HepG2 (cell line): ENCODE results near the gene XCL2. TPM values are rescaled to one million over a fixed set of nuclear protein-coding genes. Genes with fewer than 3 reads are reported as not detected.

Experiments
- CEBPG ChIP-seq: IDR thresholded peaks from 2 replicates; pipeline ENCODE4 v1.6.1; 2016
- FOSL1 ChIP-seq: sonication (generic); formaldehyde crosslinking; IDR thresholded peaks from 2 replicates; pipeline ENCODE4 v1.9.0; 2021; ENCODE audit warnings: missing genetic modification reagents, borderline replicate concordance
- GATAD2A ChIP-seq: IDR thresholded peaks from 2 replicates; pipeline ENCODE4 v1.6.1; 2016
- KLF15 ChIP-seq: sonication (generic); formaldehyde crosslinking; IDR thresholded peaks from 2 replicates; pipeline ENCODE4 v1.8.1; 2023; ENCODE audit warnings: borderline replicate concordance, mild to moderate bottlenecking, inconsistent platforms, missing genetic modification reagents, mixed read lengths
- NFE2L2 ChIP-seq: fragments of 150-350 bp; IDR thresholded peaks from 2 replicates; pipeline ENCODE4 v1.6.1; 2014; ENCODE audit warnings: low read length
- POGZ ChIP-seq: sonication (generic); formaldehyde crosslinking; IDR thresholded peaks from 2 replicates; pipeline ENCODE4 v1.4.0; 2020; ENCODE audit warnings: mild to moderate bottlenecking, missing genetic modification reagents
- TAF1 ChIP-seq: sonication (generic); formaldehyde crosslinking; IDR thresholded peaks from 2 replicates; pipeline ENCODE4 v1.4.0; 2020; ENCODE audit warnings: missing genetic modification reagents
- ZFY ChIP-seq: sonication (generic); formaldehyde crosslinking; IDR thresholded peaks from 2 replicates; pipeline ENCODE4 v1.4.0; 2020; ENCODE audit warnings: missing genetic modification reagents
- ZNF615 ChIP-seq: sonication (generic); formaldehyde crosslinking; IDR thresholded peaks from 2 replicates; pipeline ENCODE4 v1.5.0; 2020; ENCODE audit warnings: mild to moderate bottlenecking, missing genetic modification reagents, borderline replicate concordance
- ZNF644 ChIP-seq: IDR thresholded peaks from 2 replicates; pipeline ENCODE4 v1.6.1; 2016; ENCODE audit warnings: low read depth
- polyA plus RNA-seq, 8 experiments: library from polyadenylated mRNA; depleted of rRNA in 3 of 8; stranded (reverse) in 7 of 8; unstranded in 1 of 8; fragments of >200 nt; fragmentation: Illumina TruSeq in 4 of 8; extraction: Trizol in 4 of 8; gene quantifications; 2 replicates each; pipeline versions ENCODE4 v1.2.1 to v1.2.3, GENCODE V29; 2011 to 2016; ENCODE audit warnings: low read depth in 4 of 8, missing spikeins in 1 of 8, mixed read lengths in 1 of 8; ENCODE audit not compliant: insufficient read depth in 1 of 8
- total RNA-seq, 5 experiments: library from RNA; depleted of rRNA; stranded (reverse); fragments of >200 nt; fragmentation: Illumina TruSeq; extraction: Trizol; gene quantifications; 2 replicates each; pipeline ENCODE4 v1.2.3, GENCODE V29; 2016; ENCODE audit warnings: low read depth in 1 of 5
- TF ChIP-seq, protein P1 (sequence below): sonication (generic); formaldehyde crosslinking; IDR thresholded peaks from 2 replicates; pipeline ENCODE4 v1.8.0; 2022; ENCODE audit warnings: mild to moderate bottlenecking, missing genetic modification reagents, moderate library complexity
- TF ChIP-seq, protein P2 (sequence below): sonication (generic); formaldehyde crosslinking; IDR thresholded peaks from 2 replicates; pipeline ENCODE4 v1.5.0; 2020; ENCODE audit warnings: missing genetic modification reagents
- TF ChIP-seq, protein P3 (sequence below), 2 experiments: sonication (generic) in 1 of 2; formaldehyde crosslinking in 1 of 2; IDR thresholded peaks; 2 replicates each; pipeline versions ENCODE4 v1.4.0 to v1.6.1; 2016 to 2020; ENCODE audit warnings: borderline replicate concordance in 1 of 2, low read depth in 1 of 2, mild to moderate bottlenecking in 1 of 2, missing genetic modification reagents in 1 of 2
- TF ChIP-seq, protein P4 (sequence below): sonication (generic); formaldehyde crosslinking; IDR thresholded peaks from 2 replicates; pipeline ENCODE4 v1.8.1; 2023; ENCODE audit warnings: mild to moderate bottlenecking, missing genetic modification reagents, borderline replicate concordance
- TF ChIP-seq, protein P5 (sequence below): IDR thresholded peaks from 2 replicates; pipeline ENCODE4 v1.6.1; 2016
- TF ChIP-seq, protein P6 (sequence below): sonication (generic); formaldehyde crosslinking; IDR thresholded peaks from 2 replicates; pipeline ENCODE4 v1.4.0; 2020; ENCODE audit warnings: missing genetic modification reagents
- TF ChIP-seq, protein P7 (sequence below): sonication (generic); formaldehyde crosslinking; IDR thresholded peaks from 2 replicates; pipeline ENCODE4 v1.5.0; 2020; ENCODE audit warnings: mild to moderate bottlenecking, missing genetic modification reagents
- TF ChIP-seq, protein P8 (sequence below): sonication (generic); formaldehyde crosslinking; IDR thresholded peaks from 2 replicates; pipeline ENCODE4 v1.4.0; 2020; ENCODE audit warnings: mild to moderate bottlenecking, low read depth, missing genetic modification reagents

XCL2 gene
- total and polyA plus RNA-seq, 2 of the 13 experiments (the other 11 are each of a cell fraction or from before 2014, with no cell fraction given), result 0.50 TPM; not detected in 1

DNA sequence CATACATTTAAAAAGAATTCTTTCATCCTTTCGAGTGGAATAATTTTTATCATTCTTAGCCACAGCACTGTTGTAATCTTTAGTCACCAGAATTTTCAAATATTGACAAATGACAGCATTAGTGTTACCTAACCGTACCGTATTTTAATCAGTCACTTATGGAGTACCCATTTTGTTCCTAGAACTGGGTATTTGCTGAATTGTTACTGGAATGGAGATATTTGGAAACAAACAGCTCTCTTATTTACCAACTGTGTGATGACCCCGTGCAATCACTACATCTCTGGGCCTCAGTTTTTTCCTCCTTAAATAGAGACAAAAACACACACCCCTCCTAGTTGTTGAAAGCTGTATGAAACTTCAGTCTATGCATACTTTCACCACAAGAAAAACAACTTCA is 7.9 kb upstream of the XCL2 start (continued):
- TF ChIP-seq, protein P1, sequence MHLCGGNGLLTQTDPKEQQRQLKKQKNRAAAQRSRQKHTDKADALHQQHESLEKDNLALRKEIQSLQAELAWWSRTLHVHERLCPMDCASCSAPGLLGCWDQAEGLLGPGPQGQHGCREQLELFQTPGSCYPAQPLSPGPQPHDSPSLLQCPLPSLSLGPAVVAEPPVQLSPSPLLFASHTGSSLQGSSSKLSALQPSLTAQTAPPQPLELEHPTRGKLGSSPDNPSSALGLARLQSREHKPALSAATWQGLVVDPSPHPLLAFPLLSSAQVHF (CRISPR knock-in tag), result no peak
- TF ChIP-seq NFE2L2 (no peak), KLF15 (no peak), ZNF615 (CRISPR knock-in tag) (no peak), POGZ (CRISPR knock-in tag) (peak; percentile 48; the same call in 1 of the 2 replicates), TAF1 (CRISPR knock-in tag) (no peak), GATAD2A (CRISPR knock-in tag) (peak; percentile 90), ZFY (CRISPR knock-in tag) (no peak), CEBPG (CRISPR knock-in tag) (peak; percentile 84), ZNF644 (CRISPR knock-in tag) (peak; percentile 57; the same call in 1 of the 2 replicates), FOSL1 (CRISPR knock-in tag) (no peak)
- TF ChIP-seq, protein P2, sequence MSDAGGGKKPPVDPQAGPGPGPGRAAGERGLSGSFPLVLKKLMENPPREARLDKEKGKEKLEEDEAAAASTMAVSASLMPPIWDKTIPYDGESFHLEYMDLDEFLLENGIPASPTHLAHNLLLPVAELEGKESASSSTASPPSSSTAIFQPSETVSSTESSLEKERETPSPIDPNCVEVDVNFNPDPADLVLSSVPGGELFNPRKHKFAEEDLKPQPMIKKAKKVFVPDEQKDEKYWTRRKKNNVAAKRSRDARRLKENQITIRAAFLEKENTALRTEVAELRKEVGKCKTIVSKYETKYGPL (CRISPR knock-in tag), result no peak
- TF ChIP-seq, protein P3, sequence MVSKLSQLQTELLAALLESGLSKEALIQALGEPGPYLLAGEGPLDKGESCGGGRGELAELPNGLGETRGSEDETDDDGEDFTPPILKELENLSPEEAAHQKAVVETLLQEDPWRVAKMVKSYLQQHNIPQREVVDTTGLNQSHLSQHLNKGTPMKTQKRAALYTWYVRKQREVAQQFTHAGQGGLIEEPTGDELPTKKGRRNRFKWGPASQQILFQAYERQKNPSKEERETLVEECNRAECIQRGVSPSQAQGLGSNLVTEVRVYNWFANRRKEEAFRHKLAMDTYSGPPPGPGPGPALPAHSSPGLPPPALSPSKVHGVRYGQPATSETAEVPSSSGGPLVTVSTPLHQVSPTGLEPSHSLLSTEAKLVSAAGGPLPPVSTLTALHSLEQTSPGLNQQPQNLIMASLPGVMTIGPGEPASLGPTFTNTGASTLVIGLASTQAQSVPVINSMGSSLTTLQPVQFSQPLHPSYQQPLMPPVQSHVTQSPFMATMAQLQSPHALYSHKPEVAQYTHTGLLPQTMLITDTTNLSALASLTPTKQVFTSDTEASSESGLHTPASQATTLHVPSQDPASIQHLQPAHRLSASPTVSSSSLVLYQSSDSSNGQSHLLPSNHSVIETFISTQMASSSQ (IDR thresholded peaks at IDR 0.05; ENCODE audit: low read depth), result peak; percentile 82
- TF ChIP-seq, protein P3 (CRISPR knock-in tag; IDR thresholded peaks at IDR 0.05; ENCODE audit: borderline replicate concordance), result peak; percentile 75; the same call in 1 of the 2 replicates
- TF ChIP-seq, protein P4, sequence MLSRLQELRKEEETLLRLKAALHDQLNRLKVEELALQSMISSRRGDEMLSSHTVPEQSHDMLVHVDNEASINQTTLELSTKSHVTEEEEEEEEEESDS, result no peak
- TF ChIP-seq, protein P5, sequence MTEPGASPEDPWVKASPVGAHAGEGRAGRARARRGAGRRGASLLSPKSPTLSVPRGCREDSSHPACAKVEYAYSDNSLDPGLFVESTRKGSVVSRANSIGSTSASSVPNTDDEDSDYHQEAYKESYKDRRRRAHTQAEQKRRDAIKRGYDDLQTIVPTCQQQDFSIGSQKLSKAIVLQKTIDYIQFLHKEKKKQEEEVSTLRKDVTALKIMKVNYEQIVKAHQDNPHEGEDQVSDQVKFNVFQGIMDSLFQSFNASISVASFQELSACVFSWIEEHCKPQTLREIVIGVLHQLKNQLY (CRISPR knock-in tag), result no peak
- TF ChIP-seq, protein P6, sequence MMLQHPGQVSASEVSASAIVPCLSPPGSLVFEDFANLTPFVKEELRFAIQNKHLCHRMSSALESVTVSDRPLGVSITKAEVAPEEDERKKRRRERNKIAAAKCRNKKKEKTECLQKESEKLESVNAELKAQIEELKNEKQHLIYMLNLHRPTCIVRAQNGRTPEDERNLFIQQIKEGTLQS (CRISPR knock-in tag), result no peak
- TF ChIP-seq, protein P7, sequence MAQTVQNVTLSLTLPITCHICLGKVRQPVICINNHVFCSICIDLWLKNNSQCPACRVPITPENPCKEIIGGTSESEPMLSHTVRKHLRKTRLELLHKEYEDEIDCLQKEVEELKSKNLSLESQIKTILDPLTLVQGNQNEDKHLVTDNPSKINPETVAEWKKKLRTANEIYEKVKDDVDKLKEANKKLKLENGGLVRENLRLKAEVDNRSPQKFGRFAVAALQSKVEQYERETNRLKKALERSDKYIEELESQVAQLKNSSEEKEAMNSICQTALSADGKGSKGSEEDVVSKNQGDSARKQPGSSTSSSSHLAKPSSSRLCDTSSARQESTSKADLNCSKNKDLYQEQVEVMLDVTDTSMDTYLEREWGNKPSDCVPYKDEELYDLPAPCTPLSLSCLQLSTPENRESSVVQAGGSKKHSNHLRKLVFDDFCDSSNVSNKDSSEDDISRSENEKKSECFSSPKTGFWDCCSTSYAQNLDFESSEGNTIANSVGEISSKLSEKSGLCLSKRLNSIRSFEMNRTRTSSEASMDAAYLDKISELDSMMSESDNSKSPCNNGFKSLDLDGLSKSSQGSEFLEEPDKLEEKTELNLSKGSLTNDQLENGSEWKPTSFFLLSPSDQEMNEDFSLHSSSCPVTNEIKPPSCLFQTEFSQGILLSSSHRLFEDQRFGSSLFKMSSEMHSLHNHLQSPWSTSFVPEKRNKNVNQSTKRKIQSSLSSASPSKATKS (CRISPR knock-in tag), result no peak
- TF ChIP-seq, protein P8, sequence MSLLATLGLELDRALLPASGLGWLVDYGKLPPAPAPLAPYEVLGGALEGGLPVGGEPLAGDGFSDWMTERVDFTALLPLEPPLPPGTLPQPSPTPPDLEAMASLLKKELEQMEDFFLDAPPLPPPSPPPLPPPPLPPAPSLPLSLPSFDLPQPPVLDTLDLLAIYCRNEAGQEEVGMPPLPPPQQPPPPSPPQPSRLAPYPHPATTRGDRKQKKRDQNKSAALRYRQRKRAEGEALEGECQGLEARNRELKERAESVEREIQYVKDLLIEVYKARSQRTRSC, result no peak
